Inflammatory macrophage treated with lipopolysaccharide for 4 hours (primary cell): ENCODE results near the gene FRMD4B.

Experiments used
- DNase-seq: peaks from one replicate; pipeline ENCODE4 v3.0.0-alpha.2; 2020

Gene FRMD4B

GRCh38 chr3:69321301-69322157, 64.4 kb downstream of the FRMD4B start:
- peak; percentile 64 for DNase-seq

- DNase-seq, result peak; percentile 88
Observed at GRCh38 chr3:69320871-69321271, 65.0 kb downstream of the FRMD4B start.

- DNase-seq, result no peak
Observed at GRCh38 chr3:69319652-69320051, 66.2 kb downstream of the FRMD4B start.

GRCh38 chr3:69318410-69318809, 67.5 kb downstream of the FRMD4B start:
- no peak for DNase-seq

GRCh38 chr3:69313251-69313650, 72.6 kb downstream of the FRMD4B start:
- DNase-seq, result no peak

GRCh38 chr3:69309814-69310213, 76.1 kb downstream of the FRMD4B start:
- no peak for DNase-seq

GRCh38 chr3:69306239-69307185, 79.4 kb downstream of the FRMD4B start:
- peak; percentile 89 for DNase-seq

- no peak for DNase-seq
Observed at GRCh38 chr3:69305011-69305410, 80.9 kb downstream of the FRMD4B start.

GRCh38 chr3:69304396-69304795, 81.5 kb downstream of the FRMD4B start:
- no peak for DNase-seq

GRCh38 chr3:69300296-69300695, 85.6 kb downstream of the FRMD4B start:
- no peak for DNase-seq

GRCh38 chr3:69299344-69299743, 86.5 kb downstream of the FRMD4B start:
- no peak for DNase-seq

GRCh38 chr3:69297501-69297900, 88.4 kb downstream of the FRMD4B start:
- no peak for DNase-seq

- no peak for DNase-seq
Observed at GRCh38 chr3:69296995-69297394, 88.9 kb downstream of the FRMD4B start.

- DNase-seq, result no peak
Observed at GRCh38 chr3:69294014-69294766, 91.7 kb downstream of the FRMD4B start.

- no peak for DNase-seq
Observed at GRCh38 chr3:69292959-69293574, 92.8 kb downstream of the FRMD4B start.

GRCh38 chr3:69292185-69292584, 93.7 kb downstream of the FRMD4B start:
- DNase-seq, result no peak

GRCh38 chr3:69290430-69290829, 95.5 kb downstream of the FRMD4B start:
- no peak for DNase-seq

- DNase-seq, result no peak
Observed at GRCh38 chr3:69290006-69290405, 95.9 kb downstream of the FRMD4B start.

GRCh38 chr3:69288161-69288895, 97.6 kb downstream of the FRMD4B start:
- DNase-seq, result no peak

- DNase-seq, result no peak
Observed at GRCh38 chr3:69283913-69284611, 101.8 kb downstream of the FRMD4B start.

GRCh38 chr3:69283496-69283895, 102.4 kb downstream of the FRMD4B start:
- DNase-seq, result no peak
